H9 (cell line): Measurements from ENCODE around the gene MAPK8. TPM values are rescaled to one million over a fixed set of nuclear protein-coding genes. Genes with fewer than 3 reads are reported as not detected.

Experiments used
- DNase-seq: peaks from one replicate; pipeline ENCODE4 v3.0.0-alpha.2; 2017
- H2AFZ ChIP-seq: one replicate; pipeline ENCODE4 v1.6.1; 2013; ENCODE audit warnings: mild to moderate bottlenecking, low read length, control low read depth, moderate library complexity
- H2AK5ac ChIP-seq: 2 replicates; pipeline ENCODE4 v1.6.1; 2013; ENCODE audit warnings: low read length, control low read depth, mixed read lengths; ENCODE audit not compliant: insufficient read length
- H2BK120ac ChIP-seq: one replicate; pipeline ENCODE4 v1.6.1; 2013; ENCODE audit warnings: low read depth, mild to moderate bottlenecking, low read length, control low read depth, inconsistent platforms; ENCODE audit not compliant: poor library complexity, severe bottlenecking
- H2BK12ac ChIP-seq: 2 replicates; pipeline ENCODE4 v1.6.1; 2013; ENCODE audit warnings: low read length, control low read depth, mixed read lengths, low read depth; ENCODE audit not compliant: insufficient read length
- H2BK15ac ChIP-seq: 2 replicates; pipeline ENCODE4 v1.6.1; 2013; ENCODE audit warnings: low read depth, low read length, control low read depth
- H2BK20ac ChIP-seq: one replicate; pipeline ENCODE4 v1.6.1; 2013; ENCODE audit warnings: low read depth, mild to moderate bottlenecking, low read length, control low read depth, inconsistent platforms; ENCODE audit not compliant: poor library complexity, severe bottlenecking
- H2BK5ac ChIP-seq: 2 replicates; pipeline ENCODE4 v1.6.1; 2013; ENCODE audit warnings: low read length, control low read depth, mixed read lengths; ENCODE audit not compliant: insufficient read length
- H3K14ac ChIP-seq: 2 replicates; pipeline ENCODE4 v1.6.1; 2013; ENCODE audit warnings: low read length, control low read depth; ENCODE audit not compliant: insufficient read depth
- H3K18ac ChIP-seq: 2 replicates; pipeline ENCODE4 v1.6.1; 2013; ENCODE audit warnings: low read depth, mild to moderate bottlenecking, mixed read lengths, low read length, control low read depth; ENCODE audit not compliant: insufficient read length
- H3K23ac ChIP-seq: 2 replicates; pipeline ENCODE4 v1.6.1; 2013; ENCODE audit warnings: low read length, control low read depth, mixed read lengths, low read depth; ENCODE audit not compliant: insufficient read length
- H3K23me2 ChIP-seq: 2 replicates; pipeline ENCODE4 v1.6.1; 2013; ENCODE audit warnings: low read depth, mild to moderate bottlenecking, mixed read lengths, low read length, control low read depth; ENCODE audit not compliant: insufficient read length, poor library complexity, severe bottlenecking
- H3K27ac ChIP-seq: 2 replicates; pipeline ENCODE4 v1.5.1; 2013; ENCODE audit warnings: low read length, control low read depth, mixed read lengths, low read depth; ENCODE audit not compliant: insufficient read length
- H3K27me3 ChIP-seq: 2 replicates; pipeline ENCODE4 v1.6.1; 2013; ENCODE audit warnings: low read length, control low read depth, inconsistent platforms; ENCODE audit not compliant: insufficient read depth
- H3K4ac ChIP-seq: 2 replicates; pipeline ENCODE4 v1.6.1; 2013; ENCODE audit warnings: low read depth, mild to moderate bottlenecking, control low read depth, inconsistent platforms, low read length, moderate library complexity
- H3K4me1 ChIP-seq: 2 replicates; pipeline ENCODE4 v1.6.1; 2013; ENCODE audit warnings: low read length, control low read depth, inconsistent platforms; ENCODE audit not compliant: insufficient read depth
- H3K4me2 ChIP-seq: 2 replicates; pipeline ENCODE4 v1.6.1; 2013; ENCODE audit warnings: low read length, control low read depth, mixed read lengths; ENCODE audit not compliant: insufficient read length, insufficient read depth
- H3K56ac ChIP-seq: 2 replicates; pipeline ENCODE4 v1.6.1; 2013; ENCODE audit warnings: low read depth, mild to moderate bottlenecking, mixed read lengths, low read length, control low read depth; ENCODE audit not compliant: insufficient read length
- H3K79me1 ChIP-seq: 2 replicates; pipeline ENCODE4 v1.6.1; 2013; ENCODE audit warnings: low read depth, mild to moderate bottlenecking, moderate library complexity, low read length, control low read depth, inconsistent platforms; ENCODE audit not compliant: insufficient read depth, poor library complexity, severe bottlenecking
- H3K79me2 ChIP-seq: 2 replicates; pipeline ENCODE4 v1.6.1; 2013; ENCODE audit warnings: low read length, control low read depth, inconsistent platforms; ENCODE audit not compliant: insufficient read depth
- H3K9ac ChIP-seq: 2 replicates; pipeline ENCODE4 v1.6.1; 2013; ENCODE audit warnings: low read length, control low read depth, mixed read lengths; ENCODE audit not compliant: insufficient read length; ENCODE audit errors: extremely low read depth
- H3K9me3 ChIP-seq: one replicate; pipeline ENCODE4 v1.6.1; 2013; ENCODE audit warnings: low read depth, low read length, inconsistent platforms; ENCODE audit not compliant: control insufficient read depth
- H3T11ph ChIP-seq: one replicate; pipeline ENCODE4 v1.6.1; 2013; ENCODE audit warnings: mild to moderate bottlenecking, low read length, control low read depth, inconsistent platforms
- H4K20me1 ChIP-seq: one replicate; pipeline ENCODE4 v1.6.1; 2013; ENCODE audit not compliant: control insufficient read depth, insufficient read length, insufficient read depth
- H4K5ac ChIP-seq: 2 replicates; pipeline ENCODE4 v1.6.1; 2013; ENCODE audit warnings: low read depth, mild to moderate bottlenecking, mixed read lengths, low read length, control low read depth; ENCODE audit not compliant: insufficient read length
- H4K8ac ChIP-seq: replicated peaks from 2 replicates; pipeline ENCODE4 v1.6.1; 2013; ENCODE audit warnings: low read length, control low read depth, mixed read lengths, low read depth; ENCODE audit not compliant: insufficient read length
- H4K91ac ChIP-seq: 2 replicates; pipeline ENCODE4 v1.6.1; 2013; ENCODE audit warnings: low read depth, mild to moderate bottlenecking, moderate library complexity, mixed read lengths, low read length, control low read depth; ENCODE audit not compliant: insufficient read length
- H3K27ac Mint-ChIP-seq, 3 experiments: 2 replicates in 2 of 3; 3 replicates in 1 of 3; pipeline ENCODE4 v1.8.0; 2020 to 2021; ENCODE audit warnings: mixed read lengths in 3 of 3, mild to moderate bottlenecking in 1 of 3, moderate library complexity in 1 of 3
- H3K27me3 Mint-ChIP-seq: 2 replicates; pipeline ENCODE4 v1.8.0; 2021; ENCODE audit warnings: low read depth, mild to moderate bottlenecking, moderate library complexity, mixed read lengths
- H3K36me3 Mint-ChIP-seq, 3 experiments: 2 replicates in 2 of 3; 3 replicates in 1 of 3; pipeline ENCODE4 v1.8.0; 2020 to 2021; ENCODE audit warnings: low read depth in 3 of 3, mixed read lengths in 3 of 3; ENCODE audit not compliant: insufficient read depth in 1 of 3
- H3K4me1 Mint-ChIP-seq, 2 experiments: 2 replicates each; pipeline ENCODE4 v1.8.0; 2020; ENCODE audit warnings: mixed read lengths in 2 of 2
- H3K4me3 Mint-ChIP-seq, 2 experiments: 2 replicates in 1 of 2; 3 replicates in 1 of 2; pipeline ENCODE4 v1.8.0; 2020 to 2021; ENCODE audit warnings: mild to moderate bottlenecking in 2 of 2, mixed read lengths in 2 of 2, moderate library complexity in 1 of 2
- H3K9me3 Mint-ChIP-seq, 2 experiments: 2 replicates in 1 of 2; 3 replicates in 1 of 2; pipeline ENCODE4 v1.8.0; 2020; ENCODE audit warnings: mild to moderate bottlenecking in 2 of 2, mixed read lengths in 2 of 2, moderate library complexity in 1 of 2
- WGBS: extraction: QIAGEN DNeasy Blood & Tissue Kit; methylation state at CpG from one replicate; pipeline ENCODE4 v1.1.7; 2013; ENCODE audit warnings: missing lambda C conversion rate, low lambda C conversion rate, mixed read lengths; ENCODE audit not compliant: insufficient read length; ENCODE audit errors: extremely low coverage; 5-methylcytosine and 5-hydroxymethylcytosine counted together
- total RNA-seq: library from RNA; stranded (reverse); gene quantifications from 2 replicates; pipeline ENCODE4 v1.2.1, GENCODE V29; 2021
- TF ChIP-seq, protein P1 (sequence below): fragments of 200-600 bp; sonication (generic); conservative IDR thresholded peaks from 3 replicates; pipeline ENCODE4 v1.8.0; 2021; ENCODE audit warnings: antibody characterized with exemption, mild to moderate bottlenecking

Gene MAPK8
- total RNA-seq, 1 experiment from 2014 or later, result 52.0 TPM

DNA sequence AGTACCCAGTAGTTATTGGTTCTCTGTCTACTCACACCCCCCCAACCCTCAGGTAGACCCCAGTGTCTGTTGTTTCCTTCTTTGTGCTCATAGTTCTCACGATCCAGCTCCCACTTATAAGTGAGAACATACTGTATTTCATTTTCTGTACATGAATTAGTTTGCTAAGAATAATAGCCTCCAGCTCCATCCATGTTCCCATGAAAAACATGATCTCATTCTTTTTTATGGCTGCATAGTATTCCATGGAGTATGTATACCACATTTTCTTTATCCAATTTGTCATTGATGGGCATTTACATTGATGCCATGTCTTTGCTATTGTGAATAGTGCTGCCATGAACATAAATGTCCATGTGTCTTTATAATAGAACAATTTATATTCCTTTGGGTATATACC, 29.4 kb upstream of the MAPK8 start:
- no peaks in the 10 kb centered on the region for H3K79me1 ChIP-seq
- no peaks in the 10 kb centered on the region; a peak in 1 of 7 replicates for H3K36me3 Mint-ChIP-seq
- H3K4ac ChIP-seq, result no peak overlapping the region
- no peaks in the 10 kb centered on the region for H3K4me1 ChIP-seq
- H3K9me3 Mint-ChIP-seq, result peaks cover 7 to 13% of the 10 kb centered on the region in 2 experiments
- no peak overlapping the region for H3K9ac ChIP-seq
- no peaks in the 10 kb centered on the region for H3K9me3 ChIP-seq
- H4K20me1 ChIP-seq, result no peaks in the 10 kb centered on the region
- no peak overlapping the region for H3K14ac ChIP-seq
- H2BK12ac ChIP-seq, result no peak overlapping the region
- no peak overlapping the region for H4K8ac ChIP-seq
- H4K91ac ChIP-seq, result no peak overlapping the region
- H3K23ac ChIP-seq, result no peak overlapping the region
- peaks cover 9% of the 10 kb centered on the region in 2 experiments for H3K4me1 Mint-ChIP-seq
- H3K18ac ChIP-seq, result no peak overlapping the region
- no peak overlapping the region for H3K27ac ChIP-seq
- no peak overlapping the region for H2AFZ ChIP-seq
- H3T11ph ChIP-seq, result no peak overlapping the region
- no peak overlapping the region for H3K4me3 Mint-ChIP-seq
- no peak overlapping the region for H2AK5ac ChIP-seq
- no peak overlapping the region for H2BK15ac ChIP-seq
- no CpG with 5 or more reads among the region's 1 CpG for WGBS
- TF ChIP-seq, protein P1, sequence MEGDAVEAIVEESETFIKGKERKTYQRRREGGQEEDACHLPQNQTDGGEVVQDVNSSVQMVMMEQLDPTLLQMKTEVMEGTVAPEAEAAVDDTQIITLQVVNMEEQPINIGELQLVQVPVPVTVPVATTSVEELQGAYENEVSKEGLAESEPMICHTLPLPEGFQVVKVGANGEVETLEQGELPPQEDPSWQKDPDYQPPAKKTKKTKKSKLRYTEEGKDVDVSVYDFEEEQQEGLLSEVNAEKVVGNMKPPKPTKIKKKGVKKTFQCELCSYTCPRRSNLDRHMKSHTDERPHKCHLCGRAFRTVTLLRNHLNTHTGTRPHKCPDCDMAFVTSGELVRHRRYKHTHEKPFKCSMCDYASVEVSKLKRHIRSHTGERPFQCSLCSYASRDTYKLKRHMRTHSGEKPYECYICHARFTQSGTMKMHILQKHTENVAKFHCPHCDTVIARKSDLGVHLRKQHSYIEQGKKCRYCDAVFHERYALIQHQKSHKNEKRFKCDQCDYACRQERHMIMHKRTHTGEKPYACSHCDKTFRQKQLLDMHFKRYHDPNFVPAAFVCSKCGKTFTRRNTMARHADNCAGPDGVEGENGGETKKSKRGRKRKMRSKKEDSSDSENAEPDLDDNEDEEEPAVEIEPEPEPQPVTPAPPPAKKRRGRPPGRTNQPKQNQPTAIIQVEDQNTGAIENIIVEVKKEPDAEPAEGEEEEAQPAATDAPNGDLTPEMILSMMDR, result no peak
- H3K79me2 ChIP-seq, result no peaks in the 10 kb centered on the region
- H4K5ac ChIP-seq, result no peak overlapping the region
- H3K23me2 ChIP-seq, result no peaks in the 10 kb centered on the region
- H3K27ac Mint-ChIP-seq, result no peak overlapping the region
- H3K27me3 Mint-ChIP-seq, result peaks cover 3% of the 10 kb centered on the region; the same call in 1 of the 2 replicates
- H2BK120ac ChIP-seq, result no peak overlapping the region
- no peak overlapping the region for H3K56ac ChIP-seq
- DNase-seq, result no peak
- H2BK20ac ChIP-seq, result no peak overlapping the region
- no peak overlapping the region for H3K4me2 ChIP-seq
- no peaks in the 10 kb centered on the region for H3K27me3 ChIP-seq
- H2BK5ac ChIP-seq, result no peak overlapping the region
